Hepatocyte (in vitro differentiated cells): ENCODE results near the gene ZBTB20. TPM values are rescaled to one million over a fixed set of nuclear protein-coding genes. Genes with fewer than 3 reads are reported as not detected.

Experiments used
- DNase-seq: peaks from one replicate; pipeline ENCODE4 v3.0.0-alpha.2; 2016; ENCODE audit warnings: low spot score
- H2AFZ ChIP-seq: fragments of 200-600 bp; sonication (generic); 2 replicates; pipeline ENCODE4 v1.6.0; 2016; ENCODE audit warnings: antibody characterized with exemption, mild to moderate bottlenecking
- H3K27ac ChIP-seq: fragments of 200-600 bp; sonication (generic); 2 replicates; pipeline ENCODE4 v1.5.1; 2016; ENCODE audit warnings: mild to moderate bottlenecking
- H3K27me3 ChIP-seq: fragments of 200-600 bp; sonication (generic); 2 replicates; pipeline ENCODE4 v1.6.1; 2016
- H3K36me3 ChIP-seq: fragments of 200-600 bp; sonication (generic); replicated peaks from 2 replicates; pipeline ENCODE4 v1.5.1; 2016; ENCODE audit warnings: low read depth; ENCODE audit not compliant: insufficient read depth
- H3K4me1 ChIP-seq: fragments of 200-600 bp; sonication (generic); 2 replicates; pipeline ENCODE4 v1.5.1; 2016; ENCODE audit warnings: mild to moderate bottlenecking, moderate library complexity; ENCODE audit not compliant: insufficient read depth
- H3K4me2 ChIP-seq: fragments of 200-600 bp; sonication (generic); 2 replicates; pipeline ENCODE4 v1.6.0; 2016
- H3K4me3 ChIP-seq: fragments of 200-600 bp; sonication (generic); 2 replicates; pipeline ENCODE4 v1.5.1; 2016; ENCODE audit warnings: mild to moderate bottlenecking
- H3K79me2 ChIP-seq: fragments of 200-600 bp; sonication (generic); 2 replicates; pipeline ENCODE4 v1.6.0; 2017; ENCODE audit warnings: mild to moderate bottlenecking
- H3K9me2 ChIP-seq: fragments of 200-600 bp; sonication (generic); replicated peaks from 2 replicates; pipeline ENCODE4 v1.6.0; 2017; ENCODE audit warnings: mild to moderate bottlenecking; ENCODE audit not compliant: insufficient read depth
- H3K9me3 ChIP-seq: fragments of 200-600 bp; sonication (generic); 2 replicates; pipeline ENCODE4 v1.5.1; 2016; ENCODE audit warnings: low read depth, mild to moderate bottlenecking
- H4K20me1 ChIP-seq: fragments of 200-600 bp; sonication (generic); 2 replicates; pipeline ENCODE4 v1.6.0; 2016; ENCODE audit warnings: mild to moderate bottlenecking; ENCODE audit not compliant: insufficient read depth, poor library complexity, severe bottlenecking
- CTCF ChIP-seq: fragments of 200-600 bp; sonication (generic); IDR thresholded peaks from 2 replicates; pipeline ENCODE4 v1.5.1; 2016; ENCODE audit warnings: antibody characterized with exemption, mild to moderate bottlenecking; ENCODE audit not compliant: poor library complexity
- EZH2 ChIP-seq: fragments of 200-600 bp; sonication (generic); IDR thresholded peaks from 2 replicates; pipeline ENCODE4 v1.6.1; 2016; ENCODE audit warnings: antibody characterized with exemption, mild to moderate bottlenecking, borderline replicate concordance
- EZH2phosphoT487 ChIP-seq: fragments of 200-600 bp; sonication (generic); IDR thresholded peaks from one replicate; pipeline ENCODE4 v1.6.1; 2018; ENCODE audit warnings: antibody characterized with exemption, mild to moderate bottlenecking, low read depth, moderate library complexity; ENCODE audit not compliant: unreplicated experiment, severe bottlenecking
- WGBS: methylation state at CpG from one replicate; pipeline ENCODE4 v1.1.6; 2016; ENCODE audit warnings: low lambda C conversion rate; ENCODE audit errors: missing lambda C conversion rate; 5-methylcytosine and 5-hydroxymethylcytosine counted together
- polyA plus RNA-seq: library from polyadenylated mRNA; unstranded; fragments of >200 nt; fragmentation: Nextera tagmentation; extraction: Ambion mirVana; gene quantifications from 2 replicates; pipeline ENCODE4 v1.2.1, GENCODE V29; 2016
- total RNA-seq: library from RNA; depleted of rRNA; stranded (reverse); fragments of >200 nt; gene quantifications from 2 replicates; pipeline ENCODE4 v1.2.3, GENCODE V29; 2014

ZBTB20 gene
- total and polyA plus RNA-seq, 2 experiments from 2014 or later, result 25.8 to 28.0 TPM

- Histone ChIP-seq H4K20me1 (no peaks in the 10 kb centered on the region), H3K27me3 (no peaks in the 10 kb centered on the region), H2AFZ (no peak overlapping the region), H3K9me2 (no peaks in the 10 kb centered on the region), H3K4me1 (peaks cover 13% of the 10 kb centered on the region), H3K9me3 (no peaks in the 10 kb centered on the region), H3K27ac (no peak overlapping the region), H3K36me3 (peaks cover 5% of the 10 kb centered on the region), H3K4me2 (no peak overlapping the region), H3K4me3 (no peak overlapping the region), H3K79me2 (no peaks in the 10 kb centered on the region)
- no peak for TF ChIP-seq CTCF
- DNase-seq, result no peak
- WGBS, result 85% methylated on average over 1 of the region's 1 CpG
These were observed 124.2 kb downstream of the ZBTB20 start for GRCh38 chr3:115022835-115023398.

DNA sequence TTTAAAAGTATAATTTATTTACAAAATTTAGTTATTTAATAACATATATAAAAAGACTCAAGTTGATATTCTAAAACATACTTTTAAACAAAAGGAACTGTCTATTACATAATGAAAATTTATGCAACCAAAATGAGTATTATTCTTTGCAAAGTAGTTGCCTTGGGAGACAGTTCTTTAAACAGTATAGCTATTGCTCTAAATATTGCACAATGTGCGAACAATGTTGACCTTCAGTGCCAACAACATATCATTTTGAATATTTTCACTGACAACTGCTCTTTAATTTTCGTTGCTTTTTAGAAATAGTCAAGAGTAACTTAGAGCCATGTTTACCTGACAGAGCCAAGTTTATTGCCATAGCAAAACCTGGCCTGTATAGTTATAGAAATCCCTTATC, 124.9 kb downstream of the ZBTB20 start:
- 80% methylated on average over 2 of the region's 2 CpGs for WGBS
- H3K79me2 ChIP-seq, result no peaks in the 10 kb centered on the region
- no peaks in the 10 kb centered on the region for H3K9me2 ChIP-seq
- H3K36me3 ChIP-seq, result peaks cover 5% of the 10 kb centered on the region
- no peaks in the 10 kb centered on the region for H4K20me1 ChIP-seq
- no peak overlapping the region for H3K4me3 ChIP-seq
- H3K27me3 ChIP-seq, result no peaks in the 10 kb centered on the region
- DNase-seq, result no peak
- H3K4me2 ChIP-seq, result no peak overlapping the region
- H3K27ac ChIP-seq, result no peak overlapping the region
- no peaks in the 10 kb centered on the region for H3K9me3 ChIP-seq
- TF ChIP-seq EZH2phosphoT487 (no peak), CTCF (no peak), EZH2 (no peak)
- peaks cover 13% of the 10 kb centered on the region for H3K4me1 ChIP-seq
- H2AFZ ChIP-seq, result no peak overlapping the region

- Histone ChIP-seq H3K9me3 (no peaks in the 10 kb centered on the region), H3K9me2 (no peaks in the 10 kb centered on the region), H3K4me1 (peaks cover 13% of the 10 kb centered on the region), H3K27me3 (no peaks in the 10 kb centered on the region), H4K20me1 (no peaks in the 10 kb centered on the region), H3K27ac (no peak overlapping the region), H3K36me3 (peaks cover 5% of the 10 kb centered on the region), H3K4me2 (no peak overlapping the region), H3K79me2 (no peaks in the 10 kb centered on the region), H3K4me3 (no peak overlapping the region), H2AFZ (no peak overlapping the region)
- TF ChIP-seq CTCF (no peak), EZH2phosphoT487 (no peak), EZH2 (no peak)
- WGBS, result 94% methylated on average over 2 of the region's 2 CpGs
- DNase-seq, result no peak
These were observed 126.0 kb downstream of the ZBTB20 start for GRCh38 chr3:115021061-115021460.

- 58% methylated on average over 1 of the region's 1 CpG for WGBS
- no peak overlapping the region for H3K4me3 ChIP-seq
- no peaks in the 10 kb centered on the region for H3K9me2 ChIP-seq
- H3K4me2 ChIP-seq, result peak overlapping the region; percentile 30
- no peak overlapping the region for H2AFZ ChIP-seq
- TF ChIP-seq EZH2phosphoT487, result no peak
- no peak for TF ChIP-seq CTCF
- no peak for TF ChIP-seq EZH2
- no peaks in the 10 kb centered on the region for H3K27me3 ChIP-seq
- no peaks in the 10 kb centered on the region for H3K9me3 ChIP-seq
- H3K4me1 ChIP-seq, result peaks cover 13% of the 10 kb centered on the region
- H3K36me3 ChIP-seq, result peaks cover 5% of the 10 kb centered on the region
- peak; percentile 3 for DNase-seq
- H3K27ac ChIP-seq, result peak overlapping the region; percentile 9
- H4K20me1 ChIP-seq, result no peaks in the 10 kb centered on the region
- no peaks in the 10 kb centered on the region for H3K79me2 ChIP-seq
These were observed 127.2 kb downstream of the ZBTB20 start for GRCh38 chr3:115019900-115020299.
